Progenitor cell of endocrine pancreas (in vitro differentiated cells): ENCODE measurements around the gene IFIT1. TPM values are rescaled to one million over a fixed set of nuclear protein-coding genes. Genes with fewer than 3 reads are reported as not detected.

Experiments used
- DNase-seq: peaks from one replicate; pipeline ENCODE4 v3.0.0; 2021; ENCODE audit warnings: low spot score; ENCODE audit not compliant: unreplicated experiment
- H3K27ac Mint-ChIP-seq: 2 replicates; pipeline ENCODE4 v1.8.0; 2021; ENCODE audit warnings: mild to moderate bottlenecking, moderate library complexity, mixed read lengths
- H3K27me3 Mint-ChIP-seq: 2 replicates; pipeline ENCODE4 v1.8.0; 2021; ENCODE audit warnings: mixed read lengths
- H3K36me3 Mint-ChIP-seq: 2 replicates; pipeline ENCODE4 v1.8.0; 2022; ENCODE audit warnings: mixed read lengths; ENCODE audit not compliant: insufficient read depth
- H3K4me1 Mint-ChIP-seq: 2 replicates; pipeline ENCODE4 v1.8.0; 2021; ENCODE audit warnings: low read depth, mixed read lengths
- H3K4me3 Mint-ChIP-seq: 2 replicates; pipeline ENCODE4 v1.8.0; 2021; ENCODE audit warnings: low read depth, mild to moderate bottlenecking, moderate library complexity, mixed read lengths
- H3K9me3 Mint-ChIP-seq: 2 replicates; pipeline ENCODE4 v1.8.0; 2021; ENCODE audit warnings: low read depth, mixed read lengths
- CTCF ChIP-seq: fragments of 200-600 bp; sonication (generic); IDR thresholded peaks from one replicate; pipeline ENCODE4 v1.5.0; 2021; ENCODE audit warnings: antibody characterized with exemption, mild to moderate bottlenecking; ENCODE audit not compliant: unreplicated experiment
- total RNA-seq: library from RNA; stranded (reverse); gene quantifications from 2 replicates; pipeline ENCODE4 v1.2.1, GENCODE V29; 2021

The IFIT1 gene
- total RNA-seq, 1 donor from 2014 or later, result 0.34 TPM

GRCh38 chr10:89357975-89358374, 34.4 kb upstream of the IFIT1 start:
- H3K27ac Mint-ChIP-seq, result no peak overlapping the region
- no peak for TF ChIP-seq CTCF

DNA sequence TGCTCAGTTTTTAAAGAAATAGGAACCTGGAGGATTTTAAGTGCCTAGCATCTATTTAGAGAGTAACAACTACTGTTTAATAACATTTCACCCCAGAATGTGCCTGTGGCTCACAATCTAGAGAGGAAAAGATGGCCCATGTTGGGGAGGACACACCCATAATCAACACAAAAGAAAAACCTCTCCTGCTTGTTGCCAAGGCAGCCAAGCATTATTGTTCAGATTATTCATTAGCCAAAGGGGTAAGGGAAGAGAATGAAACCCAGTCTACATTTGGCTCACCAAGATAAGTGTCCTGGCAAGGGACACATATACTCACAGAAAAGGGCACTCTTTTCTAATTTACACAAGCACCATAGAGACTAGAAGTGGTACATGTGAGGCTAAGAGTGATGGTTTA, 32.3 kb upstream of the IFIT1 start:
- Mint-ChIP-seq H3K36me3 (no peaks in the 10 kb centered on the region), H3K27me3 (no peaks in the 10 kb centered on the region), H3K9me3 (no peaks in the 10 kb centered on the region), H3K4me1 (peaks cover 5% of the 10 kb centered on the region), H3K27ac (no peak overlapping the region), H3K4me3 (no peak overlapping the region)
- no peak for TF ChIP-seq CTCF
- DNase-seq, result no peak

More at GRCh38 chr10:89357975-89358374, 34.4 kb upstream of the IFIT1 start:
- Mint-ChIP-seq H3K4me1 (peaks cover 10% of the 10 kb centered on the region), H3K27me3 (no peaks in the 10 kb centered on the region), H3K9me3 (peaks cover 9% of the 10 kb centered on the region), H3K36me3 (peaks cover 7% of the 10 kb centered on the region), H3K4me3 (no peak overlapping the region)
- no peak for DNase-seq

DNA sequence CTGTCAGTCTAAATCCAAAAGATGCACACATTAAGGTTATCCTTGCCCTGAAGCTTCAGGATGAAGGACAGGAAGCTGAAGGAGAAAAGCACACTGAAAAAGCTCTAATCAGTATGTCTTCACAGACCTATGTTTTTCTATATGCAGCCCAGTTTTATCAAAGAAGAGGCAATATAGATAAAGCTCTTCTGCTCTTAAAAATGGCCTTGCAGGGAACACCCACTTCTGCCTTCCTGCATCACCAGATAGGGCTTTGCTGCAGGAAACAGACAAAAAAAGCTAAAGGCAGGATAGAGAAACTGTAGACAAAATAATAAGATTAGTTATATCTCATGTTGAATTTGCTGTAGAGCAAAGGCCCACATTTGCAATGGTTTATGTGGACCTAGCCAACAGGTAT, 29.5 kb upstream of the IFIT1 start:
- no peak for TF ChIP-seq CTCF
- H3K36me3 Mint-ChIP-seq, result no peaks in the 10 kb centered on the region
- H3K4me3 Mint-ChIP-seq, result no peak overlapping the region
- H3K9me3 Mint-ChIP-seq, result peaks cover 5% of the 10 kb centered on the region
- no peak overlapping the region for H3K27ac Mint-ChIP-seq
- no peak for DNase-seq
- peaks cover 10% of the 10 kb centered on the region for H3K4me1 Mint-ChIP-seq
- no peaks in the 10 kb centered on the region for H3K27me3 Mint-ChIP-seq

DNA sequence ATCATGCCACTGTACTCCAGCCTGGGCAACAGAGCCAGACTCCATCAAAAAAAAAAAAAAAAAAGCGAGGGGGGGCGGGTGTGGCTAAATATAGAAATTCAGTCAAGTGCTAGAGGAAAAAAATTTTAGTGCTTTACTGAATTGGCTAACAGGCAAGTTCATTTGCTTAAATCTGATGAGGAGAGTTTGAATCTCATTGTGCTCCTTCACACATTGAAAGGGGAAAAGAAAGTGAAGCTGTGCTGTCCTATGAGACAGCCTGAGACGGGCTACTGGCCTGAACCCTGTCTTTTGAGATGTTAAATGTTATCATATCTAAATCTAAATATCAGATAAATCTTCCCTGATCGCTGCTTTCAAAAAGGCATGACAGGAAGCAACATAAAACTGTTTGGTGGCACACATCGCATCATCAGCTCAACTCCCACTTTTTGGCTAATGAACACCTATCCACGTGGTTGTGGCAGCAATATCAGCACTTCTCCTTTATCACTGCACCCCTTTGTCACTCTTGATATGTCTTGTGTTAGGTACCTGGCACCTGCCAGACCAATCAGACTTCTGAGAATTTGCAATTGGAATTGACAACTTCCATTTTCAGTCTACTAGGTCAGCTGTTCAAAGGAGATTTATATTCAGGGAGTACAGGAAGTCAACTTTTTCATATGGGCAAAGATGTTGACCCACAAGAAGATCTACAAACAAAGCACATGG, 28.5 kb upstream of the IFIT1 start:
- no peak overlapping the region for H3K4me3 Mint-ChIP-seq
- DNase-seq, result no peak
- H3K27me3 Mint-ChIP-seq, result no peaks in the 10 kb centered on the region
- H3K9me3 Mint-ChIP-seq, result peaks cover 5% of the 10 kb centered on the region
- TF ChIP-seq CTCF, result no peak
- H3K4me1 Mint-ChIP-seq, result peaks cover 14% of the 10 kb centered on the region
- H3K27ac Mint-ChIP-seq, result no peak overlapping the region
- no peaks in the 10 kb centered on the region for H3K36me3 Mint-ChIP-seq

GRCh38 chr10:89364531-89364930, 27.9 kb upstream of the IFIT1 start:
- Mint-ChIP-seq H3K4me3 (no peak overlapping the region), H3K27ac (no peak overlapping the region), H3K36me3 (no peaks in the 10 kb centered on the region), H3K27me3 (no peaks in the 10 kb centered on the region), H3K9me3 (peaks cover 5% of the 10 kb centered on the region), H3K4me1 (peaks cover 18% of the 10 kb centered on the region)
- no peak for DNase-seq
- TF ChIP-seq CTCF, result no peak
